Endothelial cell of umbilical vein (primary cell): ENCODE results near the gene JRKL.
"Not testable (repeated sequence)": the region's sequence is repeated elsewhere in the genome, so short reads cannot be mapped to it uniquely, and the experiment has no call there.

ENCODE experiments used
- FOS ChIP-seq: IDR thresholded peaks from 2 replicates; pipeline ENCODE4 v1.6.1; 2011; ENCODE audit warnings: mild to moderate bottlenecking, low read length, moderate library complexity, borderline replicate concordance; ENCODE audit not compliant: insufficient read depth
- JUN ChIP-seq: IDR thresholded peaks from 2 replicates; pipeline ENCODE4 v1.6.1; 2011; ENCODE audit warnings: borderline replicate concordance, low read depth; ENCODE audit not compliant: insufficient read length, insufficient read depth
- MYC ChIP-seq: IDR thresholded peaks from one replicate; pipeline ENCODE4 v1.6.1; 2011; ENCODE audit warnings: mild to moderate bottlenecking, low read depth, low read length
- POLR2A ChIP-seq: IDR thresholded peaks from 2 replicates; pipeline ENCODE4 v1.6.1; 2012; ENCODE audit warnings: low read depth, mild to moderate bottlenecking, control low read depth, low read length

- not testable (repeated sequence) for TF ChIP-seq FOS, POLR2A, MYC, JUN
Measured at GRCh38 chr11:96432654-96433053, 42.8 kb downstream of the JRKL start.
